SJSA1 (cell line): Measurements from ENCODE around the gene ZNG1B. TPM values are rescaled to one million over a fixed set of nuclear protein-coding genes. Genes with fewer than 3 reads are reported as not detected.
"Not testable (repeated sequence)": the region's sequence is repeated elsewhere in the genome, so short reads cannot be mapped to it uniquely, and the experiment has no call there.

Source experiments
- DNase-seq, 2 experiments: peaks; one replicate each; pipeline ENCODE4 v3.0.0-alpha.2; 2015 to 2020; ENCODE audit warnings: low spot score in 2 of 2, low read depth in 1 of 2
- H3K27ac ChIP-seq: fragments of 250-450 bp; sonication (Bioruptor Pico); 2 replicates; pipeline ENCODE4 v1.5.1; 2020; ENCODE audit warnings: mild to moderate bottlenecking, moderate library complexity
- H3K27me3 ChIP-seq: fragments of 250-450 bp; sonication (Bioruptor Pico); replicated peaks from 2 replicates; pipeline ENCODE4 v1.5.1; 2020; ENCODE audit warnings: mild to moderate bottlenecking, moderate library complexity
- H3K36me3 ChIP-seq: fragments of 250-450 bp; sonication (Bioruptor Pico); 2 replicates; pipeline ENCODE4 v1.5.1; 2020; ENCODE audit warnings: mild to moderate bottlenecking
- H3K4me1 ChIP-seq: fragments of 250-450 bp; sonication (Bioruptor Pico); replicated peaks from 2 replicates; pipeline ENCODE4 v1.6.1; 2021; ENCODE audit warnings: mild to moderate bottlenecking
- H3K4me3 ChIP-seq: fragments of 250-450 bp; sonication (Bioruptor Pico); 2 replicates; pipeline ENCODE4 v1.5.1; 2020; ENCODE audit warnings: mild to moderate bottlenecking
- H3K9me3 ChIP-seq: fragments of 250-450 bp; sonication (Bioruptor Pico); replicated peaks from 2 replicates; pipeline ENCODE4 v1.5.1; 2020; ENCODE audit warnings: mild to moderate bottlenecking
- total RNA-seq: library from RNA; depleted of rRNA; stranded (reverse); fragments of >200 nt; shearing (Covaris generic); gene quantifications from 2 replicates; pipeline ENCODE4 v1.2.3, GENCODE V29; 2014

ZNG1B gene
- total RNA-seq, 1 experiment from 2014 or later: 41.6 TPM

GRCh38 chr2:113499019-113499885 is 61.8 kb downstream of the ZNG1B start:
- not testable (repeated sequence) for H3K4me1 ChIP-seq, DNase-seq, H3K36me3 ChIP-seq, H3K4me3 ChIP-seq, H3K27ac ChIP-seq, H3K27me3 ChIP-seq, H3K9me3 ChIP-seq

- H3K27ac ChIP-seq, H3K4me3 ChIP-seq, DNase-seq, H3K36me3 ChIP-seq, H3K9me3 ChIP-seq, H3K27me3 ChIP-seq, H3K4me1 ChIP-seq: not testable (repeated sequence)
Measured at GRCh38 chr2:113499886-113500722, 62.6 kb downstream of the ZNG1B start.

GRCh38 chr2:113500723-113501038 is 63.2 kb downstream of the ZNG1B start:
- H3K36me3 ChIP-seq, DNase-seq, H3K4me1 ChIP-seq: not testable (repeated sequence)

GRCh38 chr2:113502216-113503093 is 65.0 kb downstream of the ZNG1B start:
- H3K36me3 ChIP-seq, H3K9me3 ChIP-seq, H3K4me3 ChIP-seq, H3K4me1 ChIP-seq, H3K27me3 ChIP-seq, DNase-seq, H3K27ac ChIP-seq: not testable (repeated sequence)

More at GRCh38 chr2:113500723-113501038, 63.2 kb downstream of the ZNG1B start:
- H3K27ac ChIP-seq, H3K27me3 ChIP-seq, H3K4me3 ChIP-seq, H3K9me3 ChIP-seq: not testable (repeated sequence)

GRCh38 chr2:113503094-113504042 is 65.9 kb downstream of the ZNG1B start:
- H3K27ac ChIP-seq, H3K27me3 ChIP-seq, H3K4me3 ChIP-seq, DNase-seq, H3K36me3 ChIP-seq, H3K4me1 ChIP-seq, H3K9me3 ChIP-seq: not testable (repeated sequence)

GRCh38 chr2:113504081-113504480 is 66.6 kb downstream of the ZNG1B start:
- not testable (repeated sequence) for H3K9me3 ChIP-seq, H3K4me1 ChIP-seq, H3K4me3 ChIP-seq, DNase-seq, H3K36me3 ChIP-seq, H3K27ac ChIP-seq, H3K27me3 ChIP-seq

- H3K4me3 ChIP-seq, H3K36me3 ChIP-seq, H3K9me3 ChIP-seq, DNase-seq, H3K27ac ChIP-seq, H3K27me3 ChIP-seq, H3K4me1 ChIP-seq: not testable (repeated sequence)
Measured at GRCh38 chr2:113507394-113508140, 70.1 kb downstream of the ZNG1B start.

GRCh38 chr2:113508187-113508586 is 70.7 kb downstream of the ZNG1B start:
- not testable (repeated sequence) for H3K27me3 ChIP-seq, H3K36me3 ChIP-seq, DNase-seq, H3K4me3 ChIP-seq, H3K4me1 ChIP-seq, H3K9me3 ChIP-seq, H3K27ac ChIP-seq

- not testable (repeated sequence) for H3K36me3 ChIP-seq, H3K27me3 ChIP-seq, H3K4me1 ChIP-seq, H3K9me3 ChIP-seq, H3K27ac ChIP-seq, H3K4me3 ChIP-seq, DNase-seq
Measured at GRCh38 chr2:113510913-113511312, 73.4 kb downstream of the ZNG1B start.

- H3K27ac ChIP-seq, H3K4me1 ChIP-seq, DNase-seq, H3K36me3 ChIP-seq, H3K9me3 ChIP-seq, H3K4me3 ChIP-seq, H3K27me3 ChIP-seq: not testable (repeated sequence)
Measured at GRCh38 chr2:113511859-113512258, 74.4 kb downstream of the ZNG1B start.

- not testable (repeated sequence) for H3K27ac ChIP-seq, H3K27me3 ChIP-seq, H3K36me3 ChIP-seq, H3K4me1 ChIP-seq, DNase-seq, H3K9me3 ChIP-seq, H3K4me3 ChIP-seq
Measured at GRCh38 chr2:113515457-113515856, 78.0 kb downstream of the ZNG1B start.

- H3K9me3 ChIP-seq, H3K27ac ChIP-seq, H3K36me3 ChIP-seq, H3K27me3 ChIP-seq, DNase-seq, H3K4me3 ChIP-seq, H3K4me1 ChIP-seq: not testable (repeated sequence)
Measured at GRCh38 chr2:113515995-113516394, 78.5 kb downstream of the ZNG1B start.
